PFSK-1 (cell line): ENCODE results near the gene MRPS12.

Source experiments
- POLR2AphosphoS5 ChIP-seq: IDR thresholded peaks from 2 replicates; pipeline ENCODE4 v1.6.1; 2012; ENCODE audit warnings: low read depth, mild to moderate bottlenecking, control low read depth, low read length, moderate library complexity
- REST ChIP-seq, 2 experiments: IDR thresholded peaks; 2 replicates each; pipeline versions ENCODE4 v1.6.1 to v1.8.0; 2011 to 2012; ENCODE audit warnings: low read depth in 2 of 2, low read length in 2 of 2, control low read depth in 1 of 2, inconsistent platforms in 1 of 2, mild to moderate bottlenecking in 1 of 2, moderate library complexity in 1 of 2; ENCODE audit not compliant: insufficient read depth in 1 of 2
- SIN3A ChIP-seq: IDR thresholded peaks from 2 replicates; pipeline ENCODE4 v1.6.1; 2012; ENCODE audit warnings: mild to moderate bottlenecking, low read length, moderate library complexity, borderline replicate concordance; ENCODE audit not compliant: insufficient read depth
- TAF1 ChIP-seq: IDR thresholded peaks from 2 replicates; pipeline ENCODE4 v1.6.1; 2012; ENCODE audit warnings: low read length, control low read depth, borderline replicate concordance; ENCODE audit not compliant: insufficient read depth

DNA sequence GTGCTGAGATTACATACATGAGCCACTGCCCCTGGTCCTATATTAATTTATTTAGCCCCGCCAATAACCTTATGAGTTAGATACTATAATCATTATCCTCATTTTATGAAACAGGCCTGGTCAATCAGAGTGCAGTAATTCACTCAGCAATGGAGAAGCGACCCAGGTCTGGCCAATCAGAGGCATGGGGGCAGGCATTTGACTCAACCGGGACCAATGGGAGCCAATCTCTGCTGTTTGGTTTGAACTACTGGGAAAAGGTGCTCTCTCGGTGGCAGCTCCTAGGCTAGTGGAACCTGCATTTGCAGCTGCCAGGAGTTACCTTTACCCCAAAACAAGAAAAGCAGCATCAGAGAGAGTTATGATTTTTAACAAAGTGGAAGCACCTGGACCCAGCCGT, 37.9 kb upstream of the MRPS12 start:
- no peak for TF ChIP-seq POLR2AphosphoS5
- no peak for TF ChIP-seq REST (IDR thresholded peaks at IDR 0.05; ENCODE audit: insufficient read depth in 1 of 2, low read depth in 2 of 2, low read length in 2 of 2)
- TF ChIP-seq SIN3A = no peak
- TF ChIP-seq TAF1 = no peak
